ENCODE results near the gene CRNKL1.
"Not testable (repeated sequence)": the region's sequence is repeated elsewhere in the genome, so short reads cannot be mapped to it uniquely, and the experiment has no call there.

CRNKL1 gene

GRCh38 chr20:20005342-20005741, 46.9 kb downstream of the CRNKL1 start:
- DNase-seq (ENCODE audit: low spot score): no peak

- not testable (repeated sequence) for DNase-seq (ENCODE audit: low spot score)
Observed at GRCh38 chr20:20003955-20004322, 48.3 kb downstream of the CRNKL1 start.

- DNase-seq (ENCODE audit: low spot score): no peak
Observed at GRCh38 chr20:20003031-20003954, 49.0 kb downstream of the CRNKL1 start.

GRCh38 chr20:20002101-20002998, 49.9 kb downstream of the CRNKL1 start:
- DNase-seq (ENCODE audit: low spot score): no peak

- DNase-seq (ENCODE audit: low spot score): no peak
Observed at GRCh38 chr20:20000211-20000968, 51.9 kb downstream of the CRNKL1 start.

GRCh38 chr20:19998990-19999705, 53.1 kb downstream of the CRNKL1 start:
- no peak for DNase-seq (ENCODE audit: low spot score)

- DNase-seq (ENCODE audit: low spot score): no peak
Observed at GRCh38 chr20:19996917-19997316, 55.3 kb downstream of the CRNKL1 start.

GRCh38 chr20:19996222-19996621, 56.0 kb downstream of the CRNKL1 start:
- no peak for DNase-seq (ENCODE audit: low spot score)

- peak; percentile 82 for DNase-seq (ENCODE audit: low spot score)
Observed at GRCh38 chr20:19995220-19995863, 56.9 kb downstream of the CRNKL1 start.

GRCh38 chr20:19993958-19994669, 58.2 kb downstream of the CRNKL1 start:
- peak; percentile 62 for DNase-seq (ENCODE audit: low spot score)

GRCh38 chr20:19992996-19993908, 59.0 kb downstream of the CRNKL1 start:
- peak; percentile 87 for DNase-seq (ENCODE audit: low spot score)

GRCh38 chr20:19991854-19992253, 60.4 kb downstream of the CRNKL1 start:
- no peak for DNase-seq (ENCODE audit: low spot score)

- no peak for DNase-seq (ENCODE audit: low spot score)
Observed at GRCh38 chr20:19991308-19991707, 61.0 kb downstream of the CRNKL1 start.

- no peak for DNase-seq (ENCODE audit: low spot score)
Observed at GRCh38 chr20:19990850-19991249, 61.4 kb downstream of the CRNKL1 start.

- no peak for DNase-seq (ENCODE audit: low spot score)
Observed at GRCh38 chr20:19987046-19987445, 65.2 kb downstream of the CRNKL1 start.

- DNase-seq (ENCODE audit: low spot score): no peak
Observed at GRCh38 chr20:19986419-19986818, 65.8 kb downstream of the CRNKL1 start.

All from RKO (cell line).